ENCODE data around the gene DCLK2. TPM values are rescaled to one million over a fixed set of nuclear protein-coding genes. Genes with fewer than 3 reads are reported as not detected.
A peak's percentile ranks its signal among the peaks of the same experiment; 100 is the strongest.

The DCLK2 gene
- total and polyA plus RNA-seq, 12 donors: 4.1 to 33.4 (median 16.7) TPM

GRCh38 chr4:150289198-150289597, 211.0 kb downstream of the DCLK2 start:
- 78 to 84% methylated on average over 2 of the region's 2 CpGs for WGBS, 2 donors
- peaks cover 0 to 4% (median 0%) of the 10 kb centered on the region in 9 donors for H3K4me1 ChIP-seq
- ATAC-seq: no peak

GRCh38 chr4:150289881-150290280, 211.6 kb downstream of the DCLK2 start:
- intact Hi-C loops (cut with DNase I): loop anchor here in 3 of 10 donors (10.0 kb wide), 3 partner anchors 295 to 575 kb away; partner anchors contain the start of gene MAB21L2 (in 1 of the 3)
- peaks cover 0 to 6% (median 0%) of the 10 kb centered on the region in 11 donors for H3K9me3 ChIP-seq
- no peak overlapping the region for H3K4me3 ChIP-seq
- ATAC-seq (no peak), DNase-seq (no peak)
- no peaks in the 10 kb centered on the region for H3K27me3 ChIP-seq
- H3K4me1 ChIP-seq: peaks cover 0 to 4% (median 0%) of the 10 kb centered on the region in 9 donors
- peaks cover 0 to 5% (median 0%) of the 10 kb centered on the region in 9 donors for H3K36me3 ChIP-seq
- no peak overlapping the region for H3K27ac ChIP-seq
- TF ChIP-seq CTCF (IDR thresholded peaks at IDR 0.05): no peak
- 85 to 87% methylated on average over 3 of the region's 3 CpGs for WGBS, 2 donors

More at GRCh38 chr4:150289198-150289597, 211.0 kb downstream of the DCLK2 start:
- DNase-seq: no peak
- peaks cover 0 to 6% (median 0%) of the 10 kb centered on the region in 11 donors for H3K9me3 ChIP-seq
- peaks cover 0 to 5% (median 0%) of the 10 kb centered on the region in 9 donors for H3K36me3 ChIP-seq
- no peak for TF ChIP-seq CTCF (IDR thresholded peaks at IDR 0.05)
- H3K4me3 ChIP-seq: no peak overlapping the region
- intact Hi-C loops (cut with DNase I): no loop called here
- no peaks in the 10 kb centered on the region for H3K27me3 ChIP-seq
- no peak overlapping the region for H3K27ac ChIP-seq

GRCh38 chr4:150297861-150298474, 219.7 kb downstream of the DCLK2 start:
- intact Hi-C loops (cut with DNase I): loop anchor here (1.0 to 10.0 kb wide), 9 partner anchors 287 to 654 kb away; partner anchors contain the start of gene MAB21L2 (in 1 of the 10)
- TF ChIP-seq CTCF (IDR thresholded peaks at IDR 0.05): peak; percentile 30 to 78 (median 70)
- Histone ChIP-seq H3K9me3 (no peaks in the 10 kb centered on the region), H3K36me3 (no peaks in the 10 kb centered on the region), H3K27me3 (no peaks in the 10 kb centered on the region), H3K27ac (no peak overlapping the region), H3K4me3 (no peak overlapping the region), H3K4me1 (peaks cover 0 to 10% (median 0%) of the 10 kb centered on the region in 9 donors)
- DNase-seq (peak in 1 of 2 donors; percentile 27), ATAC-seq (peak in 2 of 8 donors; percentile 37 to 49)
- WGBS, 2 donors: 98 to 100% methylated on average over 1 of the region's 1 CpG

- H3K4me3 ChIP-seq: no peak overlapping the region
- ATAC-seq (no peak), DNase-seq (no peak)
- no peaks in the 10 kb centered on the region for H3K36me3 ChIP-seq
- no peak for TF ChIP-seq CTCF (IDR thresholded peaks at IDR 0.05)
- H3K27ac ChIP-seq: no peak overlapping the region
- H3K27me3 ChIP-seq: no peaks in the 10 kb centered on the region
- intact Hi-C loops (cut with DNase I): loop anchor here in 8 of 10 donors (2.0 to 10.0 kb wide), 9 partner anchors 285 to 652 kb away; partner anchors contain the start of gene MAB21L2 (in 1 of the 8)
- WGBS, 2 donors: 95 to 99% methylated on average over 4 of the region's 4 CpGs
- peaks cover 0 to 11% (median 0%) of the 10 kb centered on the region in 9 donors for H3K4me1 ChIP-seq
- H3K9me3 ChIP-seq: no peaks in the 10 kb centered on the region
Observed at GRCh38 chr4:150299816-150300215, 221.6 kb downstream of the DCLK2 start.

All from heart right ventricle (tissue), 16 donors.